HepG2 (cell line): ENCODE data around the gene HPCAL1.

Experiments used
- KDM5A ChIP-seq: fragments of 200-600 bp; sonication (generic); IDR thresholded peaks from 2 replicates; pipeline ENCODE4 v1.7.0; 2018; ENCODE audit warnings: antibody characterized with exemption, mild to moderate bottlenecking, low read length, borderline replicate concordance
- ZNF34 ChIP-seq: sonication (generic); formaldehyde crosslinking; IDR thresholded peaks from 2 replicates; pipeline ENCODE4 v1.4.0; 2020; ENCODE audit warnings: mild to moderate bottlenecking, missing genetic modification reagents, borderline replicate concordance

GRCh38 chr2:10432311-10433181, 129.8 kb downstream of the HPCAL1 start:
- no peak for TF ChIP-seq ZNF34 (CRISPR knock-in tag)
- TF ChIP-seq KDM5A, result no peak
